ENCODE data around the gene ZFAND6. TPM values are rescaled to one million over a fixed set of nuclear protein-coding genes. Genes with fewer than 3 reads are reported as not detected.

Gene ZFAND6
- total and polyA plus RNA-seq, 2 experiments from 2014 or later = 104 to 187 TPM

DNA sequence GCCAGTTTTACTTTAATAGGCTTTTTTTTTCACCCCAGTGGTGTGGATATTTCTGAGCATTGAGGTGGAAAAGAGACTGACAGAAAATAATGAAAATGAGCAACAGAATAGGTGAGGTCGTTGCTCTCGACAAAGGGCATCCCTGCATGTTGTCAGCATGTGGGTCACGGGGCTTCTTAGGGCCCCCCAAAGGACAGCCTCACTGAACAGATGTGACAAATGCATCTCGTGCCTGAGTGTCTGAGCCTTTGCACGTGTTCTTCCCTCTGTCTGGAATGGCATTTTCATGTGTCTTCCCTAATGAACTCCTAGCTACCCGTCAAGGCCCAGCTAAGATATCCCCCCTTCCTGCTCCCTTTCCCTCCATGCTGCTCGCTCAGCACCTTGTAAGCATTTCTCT, 125.1 kb downstream of the ZFAND6 start:
- no peak overlapping the region for H3K4me2 ChIP-seq
- no peaks in the 10 kb centered on the region for H3K36me3 ChIP-seq (replicated peaks; ENCODE audit: insufficient read depth, low read depth)
- H2AFZ ChIP-seq = no peak overlapping the region
- no peak overlapping the region for H3K4me3 ChIP-seq
- H4K20me1 ChIP-seq (ENCODE audit: insufficient read depth, poor library complexity, severe bottlenecking) = no peaks in the 10 kb centered on the region
- 90% methylated on average over 7 of the region's 7 CpGs for WGBS (ENCODE audit: low lambda C conversion rate, missing lambda C conversion rate)
- H3K27ac ChIP-seq = no peak overlapping the region
- H3K9me3 ChIP-seq (ENCODE audit: low read depth) = no peaks in the 10 kb centered on the region
- peaks cover 6% of the 10 kb centered on the region for H3K4me1 ChIP-seq (ENCODE audit: insufficient read depth)
- no peak for TF ChIP-seq EZH2phosphoT487 (IDR thresholded peaks at IDR 0.05; ENCODE audit: low read depth, severe bottlenecking, unreplicated experiment)
- no peak for TF ChIP-seq CTCF (IDR thresholded peaks at IDR 0.05; ENCODE audit: poor library complexity)
- TF ChIP-seq EZH2 (IDR thresholded peaks at IDR 0.05; ENCODE audit: borderline replicate concordance) = no peak
- H3K79me2 ChIP-seq = no peaks in the 10 kb centered on the region
- no peak for DNase-seq (ENCODE audit: low spot score)
- no peaks in the 10 kb centered on the region for H3K9me2 ChIP-seq (replicated peaks; ENCODE audit: insufficient read depth)
- no peaks in the 10 kb centered on the region for H3K27me3 ChIP-seq

DNA sequence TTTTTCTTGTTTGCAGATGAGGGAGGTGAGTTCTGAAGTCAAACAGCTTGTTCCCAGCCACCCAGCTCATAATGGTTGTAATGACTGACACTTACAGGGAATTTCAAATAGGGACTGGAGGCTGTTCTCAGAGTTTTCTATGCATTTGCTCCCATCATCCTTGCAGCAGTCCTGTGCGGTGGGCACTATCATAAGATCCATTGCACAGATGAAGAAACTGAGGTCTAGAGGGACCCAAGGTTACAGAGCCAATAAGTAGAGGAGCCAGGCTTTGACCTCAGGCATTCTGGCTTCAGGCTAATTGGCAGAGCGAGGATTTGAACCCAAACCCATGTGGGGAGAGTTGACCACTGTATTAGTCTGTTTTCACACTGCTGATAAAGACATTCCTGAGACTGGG, 125.7 kb downstream of the ZFAND6 start:
- no peak overlapping the region for H2AFZ ChIP-seq

DNA sequence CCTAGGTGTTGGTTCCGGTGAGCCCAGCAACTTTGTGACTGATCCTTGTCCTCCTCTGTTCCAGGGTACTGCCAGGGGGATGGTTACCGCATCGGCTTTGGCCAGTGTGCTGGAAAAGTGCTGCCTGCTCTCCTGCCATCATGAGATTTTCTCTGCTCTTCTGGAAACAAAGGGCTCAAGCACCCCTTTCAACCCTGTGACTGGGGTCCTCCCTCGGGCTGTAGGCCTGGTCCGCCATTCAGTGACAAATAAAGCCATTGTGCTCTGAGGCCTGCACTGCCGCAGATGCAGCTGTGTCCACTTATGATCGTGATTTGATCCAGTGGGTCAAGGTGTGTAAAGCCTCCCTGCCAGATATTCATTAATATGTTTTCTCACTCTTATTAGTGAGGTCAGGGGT, 126.6 kb downstream of the ZFAND6 start:
- no peaks in the 10 kb centered on the region for H3K27me3 ChIP-seq

More for the DNA sequence above, 125.7 kb downstream of the ZFAND6 start:
- no peaks in the 10 kb centered on the region for H3K36me3 ChIP-seq (replicated peaks; ENCODE audit: insufficient read depth, low read depth)
- no peaks in the 10 kb centered on the region for H3K79me2 ChIP-seq
- no peaks in the 10 kb centered on the region for H4K20me1 ChIP-seq (ENCODE audit: insufficient read depth, poor library complexity, severe bottlenecking)
- H3K4me1 ChIP-seq (ENCODE audit: insufficient read depth) = peaks cover 6% of the 10 kb centered on the region
- no peak overlapping the region for H3K4me3 ChIP-seq
- TF ChIP-seq EZH2phosphoT487 (IDR thresholded peaks at IDR 0.05; ENCODE audit: low read depth, severe bottlenecking, unreplicated experiment) (no peak), EZH2 (IDR thresholded peaks at IDR 0.05; ENCODE audit: borderline replicate concordance) (no peak), CTCF (IDR thresholded peaks at IDR 0.05; ENCODE audit: poor library complexity) (no peak)
- no peaks in the 10 kb centered on the region for H3K9me3 ChIP-seq (ENCODE audit: low read depth)
- no peaks in the 10 kb centered on the region for H3K9me2 ChIP-seq (replicated peaks; ENCODE audit: insufficient read depth)
- peak overlapping the region; percentile 12 for H3K27ac ChIP-seq
- no peaks in the 10 kb centered on the region for H3K27me3 ChIP-seq
- no peak for DNase-seq (ENCODE audit: low spot score)
- H3K4me2 ChIP-seq = no peak overlapping the region
- WGBS (ENCODE audit: low lambda C conversion rate, missing lambda C conversion rate) = 95% methylated on average over 2 of the region's 2 CpGs

More for the DNA sequence above, 126.6 kb downstream of the ZFAND6 start:
- Histone ChIP-seq H2AFZ (no peak overlapping the region), H3K36me3 (replicated peaks; ENCODE audit: insufficient read depth, low read depth) (no peaks in the 10 kb centered on the region), H3K4me1 (ENCODE audit: insufficient read depth) (peaks cover 6% of the 10 kb centered on the region), H3K4me2 (no peak overlapping the region), H3K4me3 (no peak overlapping the region), H3K9me3 (ENCODE audit: low read depth) (no peaks in the 10 kb centered on the region), H3K9me2 (replicated peaks; ENCODE audit: insufficient read depth) (no peaks in the 10 kb centered on the region), H3K79me2 (no peaks in the 10 kb centered on the region), H4K20me1 (ENCODE audit: insufficient read depth, poor library complexity, severe bottlenecking) (no peaks in the 10 kb centered on the region), H3K27ac (no peak overlapping the region)
- no peak for DNase-seq (ENCODE audit: low spot score)
- 94% methylated on average over 7 of the region's 7 CpGs for WGBS (ENCODE audit: low lambda C conversion rate, missing lambda C conversion rate)
- TF ChIP-seq CTCF (IDR thresholded peaks at IDR 0.05; ENCODE audit: poor library complexity) = no peak
- no peak for TF ChIP-seq EZH2phosphoT487 (IDR thresholded peaks at IDR 0.05; ENCODE audit: low read depth, severe bottlenecking, unreplicated experiment)
- no peak for TF ChIP-seq EZH2 (IDR thresholded peaks at IDR 0.05; ENCODE audit: borderline replicate concordance)
